ENCODE data around the gene PCMT1. TPM values are rescaled to one million over a fixed set of nuclear protein-coding genes. Genes with fewer than 3 reads are reported as not detected.

Gene PCMT1
- total and polyA plus RNA-seq, 12 donors = 15.9 to 113 (median 61.4) TPM

DNA sequence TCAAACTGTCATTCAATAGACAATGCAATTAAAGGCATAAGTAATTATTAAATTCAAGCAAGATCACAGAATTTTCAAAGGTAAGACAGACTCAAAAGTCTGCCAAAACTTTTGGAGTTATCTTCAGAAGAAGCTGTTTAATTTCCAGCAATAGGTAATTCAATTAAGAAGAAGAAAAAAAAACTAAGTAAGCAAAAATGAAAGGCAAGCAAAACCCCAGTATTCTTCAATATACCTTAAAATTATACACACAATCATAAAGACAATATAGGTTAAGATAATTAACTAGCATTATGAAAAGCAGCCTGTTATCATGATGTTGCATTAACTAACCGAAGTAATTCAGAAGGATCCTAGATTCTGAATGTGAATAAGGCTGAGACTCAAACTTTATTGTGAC lies 35.1 kb upstream of the PCMT1 start:
- no peak overlapping the region for H3K27ac ChIP-seq
- H3K9me3 ChIP-seq (replicated peaks in 1 of 3) = no peaks in the 10 kb centered on the region
- TF ChIP-seq, protein P1, sequence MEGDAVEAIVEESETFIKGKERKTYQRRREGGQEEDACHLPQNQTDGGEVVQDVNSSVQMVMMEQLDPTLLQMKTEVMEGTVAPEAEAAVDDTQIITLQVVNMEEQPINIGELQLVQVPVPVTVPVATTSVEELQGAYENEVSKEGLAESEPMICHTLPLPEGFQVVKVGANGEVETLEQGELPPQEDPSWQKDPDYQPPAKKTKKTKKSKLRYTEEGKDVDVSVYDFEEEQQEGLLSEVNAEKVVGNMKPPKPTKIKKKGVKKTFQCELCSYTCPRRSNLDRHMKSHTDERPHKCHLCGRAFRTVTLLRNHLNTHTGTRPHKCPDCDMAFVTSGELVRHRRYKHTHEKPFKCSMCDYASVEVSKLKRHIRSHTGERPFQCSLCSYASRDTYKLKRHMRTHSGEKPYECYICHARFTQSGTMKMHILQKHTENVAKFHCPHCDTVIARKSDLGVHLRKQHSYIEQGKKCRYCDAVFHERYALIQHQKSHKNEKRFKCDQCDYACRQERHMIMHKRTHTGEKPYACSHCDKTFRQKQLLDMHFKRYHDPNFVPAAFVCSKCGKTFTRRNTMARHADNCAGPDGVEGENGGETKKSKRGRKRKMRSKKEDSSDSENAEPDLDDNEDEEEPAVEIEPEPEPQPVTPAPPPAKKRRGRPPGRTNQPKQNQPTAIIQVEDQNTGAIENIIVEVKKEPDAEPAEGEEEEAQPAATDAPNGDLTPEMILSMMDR (IDR thresholded peaks at IDR 0.05) = no peak
- TF ChIP-seq POLR2A (IDR thresholded peaks at IDR 0.05) = no peak
- WGBS, 4 donors = 92 to 97% (median 94%) methylated on average over 1 of the region's 1 CpG
- intact Hi-C loops (cut with DNase I) = no loop called here
- peaks cover 3 to 47% of the 10 kb centered on the region in 2 donors for H3K4me1 ChIP-seq (replicated peaks in 1 of 2)
- no peaks in the 10 kb centered on the region for H3K36me3 ChIP-seq (replicated peaks in 1 of 2)
- H3K27me3 ChIP-seq = no peaks in the 10 kb centered on the region
- no peak for DNase-seq
- no peak overlapping the region for H3K4me3 ChIP-seq

DNA sequence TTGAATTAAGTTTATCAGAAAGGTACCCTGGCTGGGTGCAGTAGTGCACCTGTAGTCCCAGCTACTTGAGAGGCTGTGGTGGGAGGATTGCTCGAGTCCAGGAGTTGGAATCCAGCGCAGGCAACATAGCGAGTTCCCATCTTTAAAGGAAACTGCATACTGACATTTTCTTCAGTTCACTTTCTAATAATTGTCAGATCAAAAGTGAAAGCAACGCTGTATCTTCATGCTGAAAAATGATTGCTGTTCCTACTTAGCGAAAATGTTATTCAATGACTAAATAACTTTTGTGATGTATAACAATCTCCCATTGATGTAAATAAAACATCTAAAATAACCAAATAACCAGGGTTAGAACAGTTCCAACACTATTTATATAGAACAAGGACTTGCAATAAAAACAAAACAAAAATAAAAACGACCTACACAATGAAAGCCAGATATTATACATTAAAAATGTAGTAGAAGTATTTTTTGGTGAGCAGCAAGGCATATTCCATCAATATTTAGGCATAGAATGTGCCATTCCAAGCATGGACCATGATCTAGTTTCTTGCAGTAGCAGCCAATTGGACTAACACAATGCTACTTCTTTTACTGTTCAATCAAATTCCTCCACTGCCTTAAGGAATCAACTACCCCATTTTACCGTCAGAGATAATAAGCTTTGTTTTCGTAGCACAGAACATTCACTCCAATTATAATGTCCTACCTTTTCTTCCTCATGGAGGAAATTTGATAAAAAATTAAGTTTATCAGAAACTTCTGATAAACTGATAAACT lies 33.2 kb upstream of the PCMT1 start:
- Histone ChIP-seq H3K36me3 (replicated peaks in 1 of 2) (no peaks in the 10 kb centered on the region), H3K4me3 (peak overlapping the region in 1 of 4 donors; percentile 72), H3K27me3 (no peaks in the 10 kb centered on the region), H3K27ac (peak overlapping the region in 3 of 5 donors; percentile 98 to 100 (median 98)), H3K4me1 (replicated peaks in 1 of 2) (peaks cover 3 to 33% of the 10 kb centered on the region in 2 donors), H3K9me3 (replicated peaks in 1 of 3) (no peaks in the 10 kb centered on the region)
- DNase-seq = no peak
- 2 to 8% (median 8%) methylated on average over 8 of the region's 8 CpGs for WGBS, 4 donors
- TF ChIP-seq, protein P1 (IDR thresholded peaks at IDR 0.05) = no peak
- no peak for TF ChIP-seq POLR2A (IDR thresholded peaks at IDR 0.05)
- intact Hi-C loops (cut with DNase I) = no loop called here

DNA sequence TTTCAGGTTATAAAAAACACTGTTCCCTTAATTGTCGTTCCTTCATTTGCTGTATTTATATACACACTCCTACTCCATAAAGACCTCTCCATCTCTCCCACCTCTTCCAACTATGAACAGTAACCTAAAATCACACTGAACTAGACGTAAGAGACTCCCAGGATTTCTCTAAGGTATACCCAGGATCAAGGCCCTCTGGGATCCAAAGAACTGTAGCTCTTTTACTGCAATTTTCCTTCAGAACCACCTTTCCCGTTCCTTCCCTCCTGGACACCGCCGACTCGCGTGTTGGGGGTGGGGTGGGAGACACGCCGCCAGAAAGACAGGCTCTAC lies 32.3 kb upstream of the PCMT1 start:
- intact Hi-C loops (cut with DNase I) = no loop called here
- TF ChIP-seq POLR2A (IDR thresholded peaks at IDR 0.05) = no peak
- TF ChIP-seq, protein P1 (IDR thresholded peaks at IDR 0.05) = no peak
- H3K4me1 ChIP-seq (replicated peaks in 1 of 2) = peaks cover 3 to 33% of the 10 kb centered on the region in 2 donors

DNA sequence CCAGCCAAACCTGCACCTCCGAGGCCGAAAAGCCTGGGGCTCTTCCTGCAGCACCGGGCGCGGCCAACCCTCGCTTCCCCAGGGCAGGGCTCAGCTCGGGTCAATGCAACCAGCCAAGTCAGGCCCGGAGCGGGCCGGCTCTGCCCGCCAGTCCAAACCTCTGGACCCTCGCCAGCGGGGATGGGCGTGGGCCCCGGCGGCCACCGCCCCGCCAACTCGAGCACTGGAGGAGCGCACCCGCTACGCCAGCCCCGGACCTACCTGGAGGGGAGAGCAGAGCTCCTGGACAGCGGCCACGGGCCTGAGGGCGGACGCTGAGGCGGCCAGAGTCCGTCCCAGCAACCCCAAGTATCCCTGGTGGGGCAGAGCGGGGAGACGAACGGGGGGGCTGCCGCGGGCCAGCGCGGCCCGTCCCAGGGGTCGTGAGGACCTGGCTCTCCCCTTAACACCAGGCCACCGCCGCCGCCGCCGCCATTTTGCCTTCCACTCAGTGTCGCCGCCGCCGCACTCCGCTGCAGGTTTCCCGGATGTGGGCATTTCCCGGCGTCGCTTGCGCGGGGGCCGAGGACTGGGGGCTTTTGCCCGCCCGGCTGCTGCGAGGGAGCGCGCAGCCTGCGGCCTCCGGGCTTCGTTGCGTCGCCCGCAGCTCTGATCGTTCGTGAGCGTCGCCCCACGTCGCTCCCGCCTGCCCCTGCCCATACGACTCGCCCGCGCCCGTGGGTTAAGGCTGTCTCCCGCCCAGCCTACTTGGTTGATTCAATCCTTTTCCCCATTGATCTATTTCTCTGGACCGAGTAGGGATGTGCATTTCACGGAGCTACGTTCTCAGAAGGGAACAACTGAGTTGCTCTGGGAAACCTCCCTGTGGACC lies 31.7 kb upstream of the PCMT1 start, which contains the start of gene LATS1:
Gene LATS1 (minus strand): TSS at position 514 of the 871 bp plus-strand sequence. CDS start 15,975 bp downstream, outside the sequence.
- Histone ChIP-seq H3K27me3 (no peaks in the 10 kb centered on the region), H3K27ac (peak within 1 kb of the TSS; percentile 91 to 100 (median 98)), H3K36me3 (replicated peaks in 1 of 2) (no peaks in the 10 kb centered on the region), H3K9me3 (replicated peaks in 1 of 3) (no peaks in the 10 kb centered on the region), H3K4me1 (replicated peaks in 1 of 2) (peaks cover 3 to 33% of the 10 kb centered on the region in 2 donors), H3K4me3 (peak within 1 kb of the TSS; percentile 72 to 98 (median 74))
- 0 to 1% (median 0%) methylated on average over 35 to 82 of the region's 82 CpGs for WGBS, 4 donors
- peak; percentile 87 to 88 for TF ChIP-seq POLR2A (IDR thresholded peaks at IDR 0.05)
- TF ChIP-seq, protein P1 (IDR thresholded peaks at IDR 0.05) = no peak
- peak; percentile 90 to 96 (median 94) for DNase-seq
- intact Hi-C loops (cut with DNase I) = no loop called here

More for the DNA sequence above, 32.3 kb upstream of the PCMT1 start:
- no peaks in the 10 kb centered on the region for H3K36me3 ChIP-seq (replicated peaks in 1 of 2)
- WGBS, 4 donors = 0 to 2% (median 1%) methylated on average over 6 to 9 of the region's 9 CpGs
- peak overlapping the region; percentile 91 to 100 (median 98) for H3K27ac ChIP-seq
- H3K9me3 ChIP-seq (replicated peaks in 1 of 3) = no peaks in the 10 kb centered on the region
- no peaks in the 10 kb centered on the region for H3K27me3 ChIP-seq
- H3K4me3 ChIP-seq = peak overlapping the region; percentile 65 to 98 (median 72)
- DNase-seq = no peak

Measured in adrenal gland (tissue), 12 donors.